CD4-positive, alpha-beta memory T cell (primary cell): ENCODE results near the gene SPTB. TPM values are rescaled to one million over a fixed set of nuclear protein-coding genes. Genes with fewer than 3 reads are reported as not detected.

Experiments used
- CTCF ChIA-PET: fragments of 350-600 bp; sonication (Branson Sonifier 250); formaldehyde crosslinking; loops from one replicate; lab custom pipeline; 2021; ENCODE audit warnings: inconsistent platforms; ENCODE audit not compliant: partially characterized antibody; lab: Charles Lee
- POLR2A ChIA-PET: fragments of 350-600 bp; sonication (Branson Sonifier 250); formaldehyde crosslinking; loops from one replicate; lab custom pipeline; 2021; ENCODE audit not compliant: partially characterized antibody; lab: Charles Lee
- DNase-seq, 5 donors: peaks; one replicate each; pipeline versions ENCODE4 v3.0.0 to v3.0.0-alpha.2; 2020 to 2022; ENCODE audit warnings: mixed read lengths in 1 of 5
- H3K27ac ChIP-seq: one replicate; pipeline ENCODE4 v1.7.0; 2013; ENCODE audit warnings: low read depth, low read length
- H3K27me3 ChIP-seq: 2 replicates; pipeline ENCODE4 v1.7.0; 2013; ENCODE audit warnings: mild to moderate bottlenecking, low read length, moderate library complexity; ENCODE audit not compliant: insufficient read depth
- H3K36me3 ChIP-seq: 2 replicates; pipeline ENCODE4 v1.7.0; 2013; ENCODE audit warnings: mild to moderate bottlenecking, low read length, moderate library complexity; ENCODE audit not compliant: insufficient read depth
- H3K4me1 ChIP-seq: 2 replicates; pipeline ENCODE4 v1.7.0; 2013; ENCODE audit warnings: mild to moderate bottlenecking, low read length, moderate library complexity; ENCODE audit not compliant: insufficient read depth
- H3K4me3 ChIP-seq, 2 donors: one replicate each; pipeline ENCODE4 v1.7.0; 2013; ENCODE audit warnings: low read length in 2 of 2, mild to moderate bottlenecking in 1 of 2
- H3K9me3 ChIP-seq, 2 donors: one replicate each; pipeline ENCODE4 v1.7.0; 2013; ENCODE audit warnings: low read length in 2 of 2, control low read depth in 1 of 2; ENCODE audit not compliant: control insufficient read depth in 1 of 2
- H3K27ac Mint-ChIP-seq, 7 donors: one replicate each; pipeline ENCODE4 v1.8.0; 2020 to 2021; ENCODE audit warnings: mixed read lengths in 7 of 7, mild to moderate bottlenecking in 6 of 7, inconsistent platforms in 3 of 7, moderate library complexity in 3 of 7
- H3K27me3 Mint-ChIP-seq, 2 donors: one replicate each; pipeline ENCODE4 v1.8.0; 2020 to 2021; ENCODE audit warnings: mixed read lengths in 2 of 2
- H3K36me3 Mint-ChIP-seq, 2 donors: one replicate each; pipeline ENCODE4 v1.8.0; 2020 to 2021; ENCODE audit warnings: mixed read lengths in 2 of 2, inconsistent platforms in 1 of 2, mild to moderate bottlenecking in 1 of 2
- H3K4me1 Mint-ChIP-seq, 4 donors: one replicate each; pipeline ENCODE4 v1.8.0; 2020 to 2021; ENCODE audit warnings: mixed read lengths in 4 of 4, mild to moderate bottlenecking in 1 of 4
- H3K4me3 Mint-ChIP-seq, 8 donors: one replicate each; pipeline ENCODE4 v1.8.0; 2020 to 2021; ENCODE audit warnings: mixed read lengths in 8 of 8, mild to moderate bottlenecking in 7 of 8, moderate library complexity in 6 of 8, inconsistent platforms in 3 of 8
- H3K9me3 Mint-ChIP-seq, 8 donors: one replicate each; pipeline ENCODE4 v1.8.0; 2020 to 2021; ENCODE audit warnings: mixed read lengths in 8 of 8, mild to moderate bottlenecking in 5 of 8, inconsistent platforms in 3 of 8, moderate library complexity in 1 of 8
- intact Hi-C: fragments of 100-400 bp; cut with micrococcal nuclease; formaldehyde crosslinking; loops from one replicate; pipeline ENCODE4 v1.15.1; 2023
- microRNA-seq: library from miRNA; unstranded; fragments of <30 nt; microRNA quantifications from one replicate; pipeline ENCODE4 v1.2.0, GENCODE V29; 2021; ENCODE audit warnings: borderline replicate concordance, borderline number of aligned reads, borderline microRNAs expressed, mixed read lengths
- polyA plus RNA-seq, 2 donors: library from polyadenylated mRNA; unstranded; fragments of 300-500 nt; fragmentation: Illumina TruSeq; gene quantifications; one replicate each; pipeline ENCODE4 v1.2.3, GENCODE V29; 2021
- total RNA-seq, 2 experiments: library from RNA; stranded (reverse); gene quantifications; one replicate each; pipeline ENCODE4 v1.2.3, GENCODE V29; 2021

The SPTB gene
- total and polyA plus RNA-seq, 4 experiments from 2014 or later = 0.03 to 0.37 (median 0.09) TPM; not detected in 1

- H3K27me3 ChIP-seq = no peaks in the 10 kb centered on the region
- no peaks in the 10 kb centered on the region for H3K27me3 Mint-ChIP-seq
- H3K36me3 Mint-ChIP-seq = no peaks in the 10 kb centered on the region
- H3K9me3 ChIP-seq = no peaks in the 10 kb centered on the region
- peak overlapping the region; percentile 80 to 97 (median 86) for H3K27ac Mint-ChIP-seq
- ChIA-PET POLR2A (interaction anchor here (0.5 to 21.0 kb wide), 11 partner anchors 8 to 218 kb away, joined by 3 to 469 read pairs (median 12); partner anchors contain the start of gene PLEKHG3), CTCF (interaction anchor here (0.6 to 7.4 kb wide), 7 partner anchors 8 to 75 kb away, joined by 3 to 62 read pairs (median 5); no protein-coding TSS in a partner anchor)
- peaks cover 42 to 79% (median 60%) of the 10 kb centered on the region in 4 donors for H3K4me1 Mint-ChIP-seq
- no peaks in the 10 kb centered on the region for H3K36me3 ChIP-seq
- no peak overlapping the region for H3K4me3 ChIP-seq
- DNase-seq = peak; percentile 57 to 70 (median 67)
- H3K9me3 Mint-ChIP-seq = no peaks in the 10 kb centered on the region
- intact Hi-C loops = no loop called here
- peak overlapping the region; percentile 11 for H3K27ac ChIP-seq
- H3K4me1 ChIP-seq = peaks cover 75% of the 10 kb centered on the region
- peak overlapping the region in 7 of 8 donors; percentile 23 to 87 (median 52) for H3K4me3 Mint-ChIP-seq
Measured at GRCh38 chr14:64696355-64696857, 183.3 kb downstream of the SPTB start.

Small RNA genes lying within 50 kb of the gene (microRNA-seq; reads per million reads assigned to microRNA genes)
- gene MIR7855 = not detected

Other genes with a start within 250 kb of the SPTB start
- 10 to 100 TPM; 53.3 to 56.5 TPM for gene PLEKHG3, start 175.5 kb downstream of the SPTB start, total RNA-seq
- 10 to 100 TPM; 10.8 to 62.6 TPM for gene PLEKHG3, start 175.5 kb downstream of the SPTB start, polyA plus RNA-seq
- gene CHURC1, start 34.5 kb upstream of the SPTB start, total RNA-seq = 100 to 1,000 TPM; 112 to 116 TPM
- gene CHURC1, start 34.5 kb upstream of the SPTB start, polyA plus RNA-seq = 100 to 1,000 TPM; 147 to 176 TPM
- not detected for gene GPX2, start 62.8 kb upstream of the SPTB start, total RNA-seq
- gene GPX2, start 62.8 kb upstream of the SPTB start, polyA plus RNA-seq = not detected
- 1 to 10 TPM; 5.2 to 5.4 TPM for gene RAB15, start 92.4 kb upstream of the SPTB start, total RNA-seq
- 1 to 10 TPM; 2.3 to 6.7 TPM for gene RAB15, start 92.4 kb upstream of the SPTB start, polyA plus RNA-seq
- 10 to 100 TPM; 12.1 to 13.6 TPM for gene FNTB, start 107.0 kb upstream of the SPTB start, total RNA-seq
- 10 to 100 TPM in 1 of 2 donors, 1 to 10 TPM in 1; 4.5 to 11.6 TPM for gene FNTB, start 107.0 kb upstream of the SPTB start, polyA plus RNA-seq
- gene MAX, start 222.6 kb upstream of the SPTB start, total RNA-seq = 100 to 1,000 TPM; 188 to 212 TPM
- 100 to 1,000 TPM; 162 to 174 TPM for gene MAX, start 222.6 kb upstream of the SPTB start, polyA plus RNA-seq